ENCODE measurements around the gene CDH12.

DNA sequence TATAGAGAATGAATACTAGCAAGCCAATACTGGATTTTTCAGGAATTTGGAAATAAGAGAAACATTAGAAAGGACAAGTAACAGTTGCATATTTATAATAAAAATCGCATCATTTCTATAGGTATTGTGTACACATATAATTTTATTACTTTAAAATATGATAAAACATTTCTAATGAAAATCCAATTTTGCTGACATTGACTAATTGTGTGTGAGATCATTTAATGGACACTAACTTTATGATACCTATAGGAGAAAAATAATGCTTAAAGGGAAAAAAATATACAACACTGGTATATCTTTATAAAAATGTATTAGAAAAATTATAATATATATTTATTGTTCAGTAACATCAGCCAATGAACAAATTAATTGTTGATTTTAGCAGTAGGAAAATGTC is 557.3 kb downstream of the CDH12 start:
- TF ChIP-seq GATA3 (IDR thresholded peaks at IDR 0.05; ENCODE audit: low read depth, low read length), result no peak
- TF ChIP-seq GATA2 (IDR thresholded peaks at IDR 0.05; ENCODE audit: low read depth, low read length), result no peak

All from SH-SY5Y (cell line).